A549 (cell line): ENCODE measurements around the gene SMIM29. TPM values are rescaled to one million over a fixed set of nuclear protein-coding genes. Genes with fewer than 3 reads are reported as not detected.
A peak's percentile ranks its signal among the peaks of the same experiment; 100 is the strongest.

ENCODE experiments used
- ATAC-seq, 2 experiments: fragments of 200-7000 bp in 1 of 2; fragments of >200 bp in 1 of 2; cut with Nextera tagmentation in 1 of 2; cut with Tn5 transposase in 1 of 2; 3 replicates each; pipeline versions ENCODE4 v1.8.0 to v1.9.1; 2018 to 2020; ENCODE audit warnings: mild to moderate bottlenecking in 1 of 2, moderate library complexity in 1 of 2
- CTCF ChIA-PET: fragments of 300-600 bp; sonication (Branson Sonifier 250); formaldehyde crosslinking; extraction: SDS; loops from one replicate; lab custom pipeline; 2021; ENCODE audit warnings: antibody characterized with exemption, inconsistent platforms; lab: Yijun Ruan, JAX
- POLR2A ChIA-PET: fragments of 350-600 bp; formaldehyde crosslinking; extraction: SDS; loops from one replicate; lab custom pipeline; 2021; ENCODE audit warnings: antibody characterized with exemption, inconsistent platforms; lab: Yijun Ruan, JAX
- DNase-seq, 2 experiments: peaks; one replicate each; pipeline versions ENCODE4 v3.0.0 to v3.0.0-alpha.2; 2011 to 2016; ENCODE audit warnings: low read depth in 1 of 2, low spot score in 1 of 2
- FAIRE-seq: peaks from 2 replicates; lab custom pipeline; 2011; peaks lifted over from hg19 to GRCh38; lab: Jason Lieb, UNC
- H3K27ac ChIP-seq, 2 experiments: fragments of >200 bp; sonication (Bioruptor Twin); formaldehyde crosslinking; 3 replicates each; pipeline ENCODE4 v1.5.1; 2016 to 2017
- H3K4me1 ChIP-seq: fragments of >200 bp; sonication (Bioruptor Twin); formaldehyde crosslinking; 3 replicates; pipeline ENCODE4 v1.6.1; 2016
- H3K4me2 ChIP-seq: fragments of >200 bp; sonication (Bioruptor Twin); formaldehyde crosslinking; 3 replicates; pipeline ENCODE4 v1.6.1; 2016
- H3K4me3 ChIP-seq: fragments of >200 bp; sonication (Bioruptor Twin); formaldehyde crosslinking; 3 replicates; pipeline ENCODE4 v1.5.1; 2016
- H3K9me3 ChIP-seq: fragments of >200 bp; sonication (Bioruptor Twin); formaldehyde crosslinking; 3 replicates; pipeline ENCODE4 v1.6.1; 2016
- CBX2 ChIP-seq: fragments of 200-600 bp; sonication (generic); IDR thresholded peaks from 2 replicates; pipeline ENCODE4 v1.6.1; 2016; ENCODE audit warnings: low read depth, mild to moderate bottlenecking, borderline replicate concordance
- CBX8 ChIP-seq: fragments of 200-600 bp; sonication (generic); IDR thresholded peaks from 2 replicates; pipeline ENCODE4 v1.6.1; 2016
- CEBPB ChIP-seq, 2 experiments: fragments of >200 bp in 1 of 2; sonication (Bioruptor Twin) in 1 of 2; formaldehyde crosslinking in 1 of 2; IDR thresholded peaks; 2 replicates each; pipeline ENCODE4 v1.6.1; 2012 to 2016
- CHD2 ChIP-seq: fragments of 150-350 bp; IDR thresholded peaks from 2 replicates; pipeline ENCODE4 v1.6.1; 2014; ENCODE audit warnings: low read length; ENCODE audit not compliant: partially characterized antibody
- CHD4 ChIP-seq: fragments of 200-600 bp; sonication (generic); IDR thresholded peaks from 2 replicates; pipeline ENCODE4 v1.6.1; 2016; ENCODE audit warnings: antibody characterized with exemption, mild to moderate bottlenecking, borderline replicate concordance
- EHMT2 ChIP-seq: fragments of 200-600 bp; sonication (generic); IDR thresholded peaks from 2 replicates; pipeline ENCODE4 v1.6.1; 2016; ENCODE audit warnings: antibody characterized with exemption, low read depth, mild to moderate bottlenecking, moderate library complexity
- FOSL2 ChIP-seq, 2 experiments: fragments of 450-650 bp in 1 of 2; fragments of >200 bp in 1 of 2; sonication (Bioruptor Twin) in 1 of 2; formaldehyde crosslinking; IDR thresholded peaks; 2 replicates each; pipeline versions ENCODE4 v1.5.0 to v1.6.1; 2016 to 2020; ENCODE audit warnings: mild to moderate bottlenecking in 1 of 2, moderate library complexity in 1 of 2
- GATA3 ChIP-seq: IDR thresholded peaks from 2 replicates; pipeline ENCODE4 v1.6.1; 2012; ENCODE audit warnings: borderline replicate concordance
- JUN ChIP-seq, 2 experiments: fragments of >200 bp; sonication (Bioruptor Twin); formaldehyde crosslinking; IDR thresholded peaks; 2 replicates in 1 of 2; 3 replicates in 1 of 2; pipeline ENCODE4 v1.6.1; 2016 to 2017
- MAFK ChIP-seq: fragments of 450-650 bp; IDR thresholded peaks from 2 replicates; pipeline ENCODE4 v1.6.1; 2014; ENCODE audit not compliant: partially characterized antibody
- MAZ ChIP-seq: fragments of 150-350 bp; IDR thresholded peaks from 2 replicates; pipeline ENCODE4 v1.6.1; 2014; ENCODE audit warnings: antibody characterized with exemption, low read depth, low read length, borderline replicate concordance
- NFE2L2 ChIP-seq: fragments of 150-350 bp; conservative IDR thresholded peaks from 2 replicates; pipeline ENCODE4 v1.6.1; 2014; ENCODE audit warnings: low read length
- NR3C1 ChIP-seq: fragments of >200 bp; sonication (Bioruptor Twin); formaldehyde crosslinking; IDR thresholded peaks from 3 replicates; pipeline ENCODE4 v1.6.1; 2017
- PHF8 ChIP-seq: fragments of 200-600 bp; sonication (generic); IDR thresholded peaks from 2 replicates; pipeline ENCODE4 v1.6.1; 2016; ENCODE audit warnings: low read depth, mild to moderate bottlenecking, antibody characterized with exemption, moderate library complexity, borderline replicate concordance
- POLR2A ChIP-seq: IDR thresholded peaks from 2 replicates; pipeline ENCODE4 v1.6.1; 2012; ENCODE audit warnings: mild to moderate bottlenecking, low read length
- POLR2AphosphoS2 ChIP-seq: conservative IDR thresholded peaks from 2 replicates; pipeline ENCODE4 v1.6.1; 2012; ENCODE audit warnings: low read length, improper control_type of control experiment, inconsistent platforms
- RFX5 ChIP-seq: fragments of 450-650 bp; IDR thresholded peaks from 2 replicates; pipeline ENCODE4 v1.7.1; 2014; ENCODE audit warnings: antibody characterized with exemption, mild to moderate bottlenecking, moderate library complexity
- RNF2 ChIP-seq: fragments of 200-600 bp; sonication (generic); IDR thresholded peaks from 2 replicates; pipeline ENCODE4 v1.6.1; 2016; ENCODE audit warnings: low read depth, mild to moderate bottlenecking, antibody characterized with exemption, moderate library complexity, borderline replicate concordance
- WGBS: methylation state at CpG from one replicate; pipeline ENCODE4 v1.1.6; 2017; ENCODE audit errors: missing lambda C conversion rate; 5-methylcytosine and 5-hydroxymethylcytosine counted together
- polyA plus RNA-seq, 4 experiments: library from polyadenylated mRNA; depleted of rRNA in 3 of 4; stranded (reverse); fragments of >200 nt; fragmentation: RNase III in 1 of 4; extraction: RNeasy Plus Mini Kit Qiagen cat#74134 plus additional on column Dnase treatment in 1 of 4; gene quantifications; 2 replicates in 3 of 4; 3 replicates in 1 of 4; pipeline ENCODE4 v1.2.3, GENCODE V29; 2011 to 2017
- TF ChIP-seq, protein P1 (sequence below): fragments of >200 bp; sonication (Bioruptor Twin); formaldehyde crosslinking; IDR thresholded peaks from 3 replicates; pipeline ENCODE4 v1.6.1; 2016
- TF ChIP-seq, protein P2 (sequence below): fragments of >200 bp; sonication (Bioruptor Twin); formaldehyde crosslinking; IDR thresholded peaks from 2 replicates; pipeline ENCODE4 v1.6.1; 2016

The SMIM29 gene
- polyA plus RNA-seq, 2 of the 4 experiments (the other 2 are of a cell fraction): 8.1 to 15.4 TPM

DNA sequence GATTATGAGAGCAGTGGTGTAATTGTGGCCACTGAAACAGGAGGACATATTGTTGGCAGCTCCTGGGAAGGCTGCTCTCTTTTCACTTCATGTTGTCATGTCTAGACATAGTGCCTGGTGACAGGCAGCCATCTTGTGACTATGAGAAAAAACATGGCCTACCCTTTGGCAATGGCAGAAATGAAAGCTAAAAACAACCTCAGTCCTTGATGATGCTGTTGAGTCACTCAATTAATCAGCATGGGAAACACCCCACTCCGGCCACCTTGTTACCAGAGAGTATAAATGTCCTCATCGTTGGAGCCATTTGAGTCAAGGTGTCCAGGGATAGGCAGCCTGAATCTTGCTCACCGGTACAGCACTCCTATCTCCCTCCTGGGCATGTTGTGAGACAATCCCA, 43.3 kb downstream of the SMIM29 start:
- FAIRE-seq (no peak), DNase-seq (no peak)
- POLR2A ChIA-PET: no interaction called here
- Histone ChIP-seq H3K9me3 (no peaks in the 10 kb centered on the region), H3K27ac (no peak overlapping the region), H3K4me3 (no peak overlapping the region), H3K4me1 (no peaks in the 10 kb centered on the region)
- CTCF ChIA-PET: interaction anchor here (1.2 to 3.8 kb wide), 3 partner anchors 9 to 43 kb away, joined by 4 to 32 read pairs (median 6); no protein-coding TSS in a partner anchor
- 97% methylated on average over 3 of the region's 3 CpGs for WGBS
- no peak for TF ChIP-seq CBX8
- TF ChIP-seq, all 56 proteins: peak for 0
- ATAC-seq: no peak
- no peak overlapping the region for H3K4me2 ChIP-seq

DNA sequence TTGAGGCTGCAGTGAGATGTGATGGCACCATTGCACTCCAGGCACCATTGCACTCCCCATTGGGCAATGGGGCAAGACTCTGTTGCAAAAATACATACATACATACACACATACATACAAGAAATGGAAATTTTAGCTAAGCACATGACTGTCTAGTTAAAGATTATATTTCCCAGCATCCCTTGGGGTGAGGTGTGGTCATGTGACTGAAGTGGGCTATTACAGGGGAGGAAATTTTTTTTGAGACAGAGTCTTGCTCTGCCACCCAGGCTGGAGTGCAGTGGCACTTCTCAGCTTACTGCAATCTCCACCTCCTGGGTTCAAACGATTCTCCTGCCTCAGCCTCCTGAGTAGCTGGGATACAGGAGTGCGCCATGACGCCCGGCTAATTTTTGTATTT, 44.1 kb downstream of the SMIM29 start:
- ChIA-PET CTCF (interaction anchor here (1.2 to 3.8 kb wide), 3 partner anchors 9 to 42 kb away, joined by 4 to 32 read pairs (median 6); no protein-coding TSS in a partner anchor), POLR2A (no interaction called here)
- 95% methylated on average over 4 of the region's 4 CpGs for WGBS
- ATAC-seq (no peak), DNase-seq (no peak), FAIRE-seq (no peak)
- Histone ChIP-seq H3K9me3 (no peaks in the 10 kb centered on the region), H3K4me1 (no peaks in the 10 kb centered on the region), H3K27ac (no peak overlapping the region), H3K4me3 (no peak overlapping the region), H3K4me2 (no peak overlapping the region)
- TF ChIP-seq, protein P1, sequence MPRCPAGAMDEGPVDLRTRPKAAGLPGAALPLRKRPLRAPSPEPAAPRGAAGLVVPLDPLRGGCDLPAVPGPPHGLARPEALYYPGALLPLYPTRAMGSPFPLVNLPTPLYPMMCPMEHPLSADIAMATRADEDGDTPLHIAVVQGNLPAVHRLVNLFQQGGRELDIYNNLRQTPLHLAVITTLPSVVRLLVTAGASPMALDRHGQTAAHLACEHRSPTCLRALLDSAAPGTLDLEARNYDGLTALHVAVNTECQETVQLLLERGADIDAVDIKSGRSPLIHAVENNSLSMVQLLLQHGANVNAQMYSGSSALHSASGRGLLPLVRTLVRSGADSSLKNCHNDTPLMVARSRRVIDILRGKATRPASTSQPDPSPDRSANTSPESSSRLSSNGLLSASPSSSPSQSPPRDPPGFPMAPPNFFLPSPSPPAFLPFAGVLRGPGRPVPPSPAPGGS: no peak
- TF ChIP-seq, protein P2, sequence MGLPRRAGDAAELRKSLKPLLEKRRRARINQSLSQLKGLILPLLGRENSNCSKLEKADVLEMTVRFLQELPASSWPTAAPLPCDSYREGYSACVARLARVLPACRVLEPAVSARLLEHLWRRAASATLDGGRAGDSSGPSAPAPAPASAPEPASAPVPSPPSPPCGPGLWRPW: no peak
- TF ChIP-seq POLR2AphosphoS2: no peak
- no peak for TF ChIP-seq CHD4
- no peak for TF ChIP-seq EHMT2

DNA sequence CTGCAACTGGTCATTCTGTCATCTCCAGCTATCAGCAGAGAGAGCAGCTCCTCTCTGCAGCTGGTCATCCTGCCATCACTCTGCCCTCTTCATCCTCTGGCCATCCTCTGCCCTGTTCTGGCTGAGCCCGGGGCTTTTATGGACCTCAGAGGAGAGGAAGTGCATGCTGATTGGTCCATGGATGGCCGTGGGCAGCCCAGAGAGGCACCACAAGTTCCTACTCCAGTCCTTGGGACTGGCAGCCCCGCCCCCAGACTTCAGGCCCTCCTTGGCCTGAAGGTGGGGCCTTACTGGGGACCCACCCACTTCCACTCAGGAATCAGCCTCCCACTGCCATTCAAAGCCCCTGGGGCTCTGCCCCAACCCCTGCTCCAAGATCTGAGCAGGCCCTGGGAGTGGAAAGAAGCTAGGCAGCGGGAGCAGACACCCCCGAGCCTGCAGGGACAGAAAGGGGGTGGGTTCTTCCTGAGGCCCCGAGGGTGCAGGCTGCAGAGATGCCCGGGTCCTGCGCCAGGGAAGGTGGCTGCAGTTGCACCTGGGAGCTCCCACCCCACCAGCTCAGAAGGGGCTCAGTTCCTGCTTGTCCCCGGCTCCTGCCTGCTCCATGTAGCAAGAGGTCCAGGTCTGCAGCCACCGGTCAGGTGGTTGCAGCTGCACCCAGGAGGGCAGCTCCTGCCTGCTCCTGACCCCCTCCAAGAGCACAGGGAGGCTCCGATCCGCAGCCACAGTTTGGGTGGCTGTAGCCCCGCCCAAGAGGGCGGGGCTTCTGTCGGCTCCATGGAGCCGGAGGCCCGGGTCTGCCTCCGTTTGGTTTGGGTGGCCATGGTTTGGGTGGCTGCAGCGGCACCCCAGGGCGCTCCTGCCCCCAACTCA, 46.2 kb downstream of the SMIM29 start:
- ChIA-PET CTCF (interaction anchor here (1.0 to 1.5 kb wide), 6 partner anchors 15 to 213 kb away, joined by 3 to 7 read pairs (median 4); partner anchors contain the start of gene SMIM29), POLR2A (interaction anchor here (1.0 kb wide), 1 partner anchor 34 kb away, joined by 4 read pairs; the partner anchor contains the start of gene HMGA1)
- ATAC-seq: peak in 1 of 2 experiments; percentile 86; a peak in 3 of 6 replicates
- Histone ChIP-seq H3K4me3 (no peak overlapping the region), H3K4me1 (no peaks in the 10 kb centered on the region), H3K27ac (no peak overlapping the region), H3K4me2 (no peak overlapping the region), H3K9me3 (no peaks in the 10 kb centered on the region)
- peak in 1 of 2 experiments; percentile 52 for DNase-seq
- no peak for TF ChIP-seq RNF2
- TF ChIP-seq PHF8: no peak
- no peak for TF ChIP-seq CHD2
- TF ChIP-seq JUN (IDR thresholded peaks at IDR 0.05): no peak
- TF ChIP-seq GATA3: no peak
- TF ChIP-seq, protein P1: no peak
- TF ChIP-seq FOSL2 (IDR thresholded peaks at IDR 0.05): no peak
- TF ChIP-seq FOSL2 (CRISPR knock-in tag; IDR thresholded peaks at IDR 0.05): no peak
- no peak for TF ChIP-seq POLR2AphosphoS2
- no peak for TF ChIP-seq MAZ
- TF ChIP-seq MAFK: no peak
- no peak for TF ChIP-seq CBX2
- no peak for TF ChIP-seq EHMT2
- TF ChIP-seq CEBPB (IDR thresholded peaks at IDR 0.05): no peak
- TF ChIP-seq NFE2L2: no peak
- no peak for TF ChIP-seq POLR2A
- TF ChIP-seq NR3C1: no peak
- TF ChIP-seq RFX5: no peak
- no peak for FAIRE-seq
- 24% methylated on average over 2 of the region's 20 CpGs for WGBS
